B cell (primary cell): Measurements from ENCODE around the gene MRPL41. TPM values are rescaled to one million over a fixed set of nuclear protein-coding genes. Genes with fewer than 3 reads are reported as not detected.

Experiments
- ATAC-seq: fragments of 200-7000 bp; cut with Tn5 transposase; one replicate; pipeline ENCODE4 v1.10.0; 2021; ENCODE audit warnings: low read depth, mild to moderate bottlenecking, moderate number of reproducible peaks, moderate library complexity
- CTCF ChIA-PET: fragments of 350-600 bp; sonication (Branson Sonifier 250); formaldehyde crosslinking; loops from one replicate; lab custom pipeline; 2021; ENCODE audit warnings: antibody characterized with exemption, inconsistent platforms; lab: Charles Lee
- POLR2A ChIA-PET: fragments of 350-600 bp; sonication (Branson Sonifier 250); formaldehyde crosslinking; loops from one replicate; lab custom pipeline; 2021; ENCODE audit warnings: antibody characterized with exemption; lab: Charles Lee
- DNase-seq: peaks from one replicate; pipeline ENCODE4 v3.0.0; 2013
- H2AFZ ChIP-seq: 2 replicates; pipeline ENCODE4 v1.6.1; 2012; ENCODE audit warnings: mild to moderate bottlenecking, low read depth, low read length; ENCODE audit not compliant: insufficient read depth, poor library complexity, severe bottlenecking
- H3K27ac ChIP-seq, 2 donors: 1 replicate in 1 of 2; 2 replicates in 1 of 2; pipeline ENCODE4 v1.5.1; 2012 to 2013; ENCODE audit warnings: low read length in 2 of 2, mild to moderate bottlenecking in 2 of 2, moderate library complexity in 1 of 2
- H3K27me3 ChIP-seq, 4 experiments: fragments of 200-600 bp in 1 of 4; sonication (generic) in 1 of 4; replicated peaks in 1 of 4; 1 replicate in 2 of 4; 2 replicates in 2 of 4; pipeline versions ENCODE4 v1.6.1 to v1.7.0; 2013 to 2016; ENCODE audit warnings: low read length in 3 of 4, mild to moderate bottlenecking in 2 of 4, mixed read lengths in 1 of 4, moderate library complexity in 1 of 4; ENCODE audit not compliant: insufficient read depth in 4 of 4, control insufficient read depth in 3 of 4; ENCODE audit errors: control extremely low read depth in 1 of 4
- H3K36me3 ChIP-seq, 2 experiments: replicated peaks in 1 of 2; 1 replicate in 1 of 2; 2 replicates in 1 of 2; pipeline versions ENCODE4 v1.6.1 to v1.7.1; 2013; ENCODE audit warnings: low read length in 1 of 2; ENCODE audit not compliant: insufficient read depth in 2 of 2, control insufficient read depth in 1 of 2; ENCODE audit errors: control extremely low read depth in 1 of 2, extremely low read depth in 1 of 2
- H3K4me1 ChIP-seq, 2 donors: fragments of 200-600 bp in 1 of 2; sonication (generic) in 1 of 2; 1 replicate in 1 of 2; 2 replicates in 1 of 2; pipeline versions ENCODE4 v1.5.1 to v1.6.1; 2013 to 2017; ENCODE audit warnings: low read length in 2 of 2; ENCODE audit not compliant: control insufficient read depth in 2 of 2, insufficient read depth in 2 of 2
- H3K4me2 ChIP-seq: replicated peaks from 2 replicates; pipeline ENCODE3; 2012; ENCODE audit warnings: mild to moderate bottlenecking, low read depth, low read length; ENCODE audit not compliant: poor library complexity, severe bottlenecking
- H3K4me3 ChIP-seq, 5 experiments: fragments of 200-600 bp in 1 of 5; sonication (generic) in 1 of 5; 1 replicate in 3 of 5; 2 replicates in 2 of 5; pipeline versions ENCODE4 v1.5.1 to v1.7.0; 2011 to 2016; ENCODE audit warnings: low read length in 4 of 5, mild to moderate bottlenecking in 4 of 5, low read depth in 2 of 5, control low read depth in 1 of 5, moderate library complexity in 1 of 5; ENCODE audit not compliant: insufficient read depth in 1 of 5; ENCODE audit errors: control extremely low read depth in 1 of 5, extremely low read depth in 1 of 5
- H3K79me2 ChIP-seq: fragments of 200-600 bp; sonication (generic); one replicate; pipeline ENCODE4 v1.6.0; 2016; ENCODE audit warnings: low read length; ENCODE audit not compliant: control insufficient read depth, insufficient read depth
- H3K9ac ChIP-seq: fragments of 200-600 bp; sonication (generic); 2 replicates; pipeline ENCODE4 v1.6.1; 2017; ENCODE audit warnings: mild to moderate bottlenecking, low read length, moderate library complexity
- H3K9me3 ChIP-seq, 3 donors: one replicate each; pipeline versions ENCODE4 v1.6.1 to v1.7.1; 2013; ENCODE audit warnings: low read length in 2 of 3; ENCODE audit not compliant: control insufficient read depth in 2 of 3, insufficient read depth in 1 of 3; ENCODE audit errors: control extremely low read depth in 1 of 3
- H4K20me1 ChIP-seq: 2 replicates; pipeline ENCODE4 v1.6.0; 2012; ENCODE audit warnings: mild to moderate bottlenecking, low read length; ENCODE audit not compliant: insufficient read depth, control insufficient read depth, poor library complexity, severe bottlenecking
- H3K27ac Mint-ChIP-seq: one replicate; pipeline ENCODE4 v1.8.0; 2021; ENCODE audit warnings: mixed read lengths
- H3K27me3 Mint-ChIP-seq: one replicate; pipeline ENCODE4 v1.8.0; 2021; ENCODE audit warnings: mixed read lengths
- H3K4me1 Mint-ChIP-seq: one replicate; pipeline ENCODE4 v1.8.0; 2021; ENCODE audit warnings: mixed read lengths
- H3K4me3 Mint-ChIP-seq: one replicate; pipeline ENCODE4 v1.8.0; 2021; ENCODE audit warnings: mixed read lengths
- H3K9me3 Mint-ChIP-seq: one replicate; pipeline ENCODE4 v1.8.0; 2022; ENCODE audit warnings: mixed read lengths; ENCODE audit not compliant: insufficient read depth
- CTCF ChIP-seq: fragments of 200-600 bp; IDR thresholded peaks from one replicate; pipeline ENCODE4 v1.8.0; 2022; ENCODE audit warnings: antibody characterized with exemption, mild to moderate bottlenecking
- EZH2 ChIP-seq: IDR thresholded peaks from 2 replicates; pipeline ENCODE4 v1.6.1; 2012; ENCODE audit warnings: borderline replicate concordance, low read depth, mild to moderate bottlenecking, moderate library complexity, low read length; ENCODE audit not compliant: insufficient read depth, poor library complexity, severe bottlenecking
- WGBS: methylation state at CpG from one replicate; pipeline ENCODE4 v1.1.5; 2013; ENCODE audit warnings: missing lambda C conversion rate; ENCODE audit not compliant: insufficient coverage; 5-methylcytosine and 5-hydroxymethylcytosine counted together
- intact Hi-C: fragments of 100-400 bp; cut with micrococcal nuclease; formaldehyde crosslinking; loops from one replicate; pipeline ENCODE4 v1.10.0; 2022
- polyA plus RNA-seq: library from polyadenylated mRNA; depleted of rRNA; stranded (reverse); fragments of >200 nt; gene quantifications from 2 replicates; pipeline ENCODE4 v1.2.3, GENCODE V29; 2012
- total RNA-seq, 2 donors: library from RNA; stranded (reverse); fragments of 120-200 nt in 1 of 2; gene quantifications; 1 replicate in 1 of 2; 2 replicates in 1 of 2; pipeline versions ENCODE4 v1.2.3 to v1.2.4, GENCODE V29; 2013 to 2022

The MRPL41 gene
- total and polyA plus RNA-seq, 2 donors (not counting 1 experiment from before 2014, with no cell fraction given), result 59.2 to 70.9 TPM

DNA sequence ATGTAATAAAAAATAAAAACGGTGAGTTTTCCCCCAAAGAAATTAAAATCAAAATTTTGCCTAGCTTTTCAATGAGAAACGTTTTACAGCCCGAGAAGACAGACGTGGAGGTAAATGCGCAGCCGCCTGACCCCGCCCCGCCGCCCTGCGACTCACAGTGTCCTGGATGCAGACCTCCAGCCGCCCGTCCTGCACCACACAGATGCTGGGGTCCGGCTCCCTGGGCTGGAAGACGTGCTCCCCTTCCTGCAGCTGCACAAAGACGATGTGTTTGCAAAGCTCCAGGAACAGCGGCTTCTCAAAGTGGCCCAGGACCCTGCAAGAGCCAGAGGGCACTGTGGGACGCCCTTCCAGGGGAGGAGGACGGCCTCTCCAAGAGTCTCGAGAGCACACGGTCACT is 9.2 kb upstream of the MRPL41 start:
- 97% methylated on average over 16 of the region's 20 CpGs for WGBS
- no peak overlapping the region for H3K4me2 ChIP-seq
- no peak overlapping the region for H3K4me3 ChIP-seq
- Mint-ChIP-seq H3K27me3 (no peaks in the 10 kb centered on the region), H3K27ac (no peak overlapping the region), H3K4me3 (no peak overlapping the region), H3K9me3 (no peaks in the 10 kb centered on the region), H3K4me1 (peaks cover 17% of the 10 kb centered on the region)
- intact Hi-C loops, result no loop called here
- POLR2A ChIA-PET, result no interaction called here
- peaks cover 34% of the 10 kb centered on the region for H3K79me2 ChIP-seq
- H3K4me1 ChIP-seq, result peaks cover 0 to 20% of the 10 kb centered on the region in 2 donors
- H3K9me3 ChIP-seq, result peaks cover 0 to 12% (median 0%) of the 10 kb centered on the region in 3 donors
- H4K20me1 ChIP-seq, result peaks cover 10% of the 10 kb centered on the region
- no peak for ATAC-seq
- H3K27ac ChIP-seq, result no peak overlapping the region
- CTCF ChIA-PET, result no interaction called here
- TF ChIP-seq EZH2 (no peak), CTCF (no peak)
- no peak overlapping the region for H2AFZ ChIP-seq
- no peak overlapping the region for H3K9ac ChIP-seq
- no peak for DNase-seq
- peaks cover 0 to 24% of the 10 kb centered on the region in 2 experiments for H3K36me3 ChIP-seq
- no peaks in the 10 kb centered on the region for H3K27me3 ChIP-seq

DNA sequence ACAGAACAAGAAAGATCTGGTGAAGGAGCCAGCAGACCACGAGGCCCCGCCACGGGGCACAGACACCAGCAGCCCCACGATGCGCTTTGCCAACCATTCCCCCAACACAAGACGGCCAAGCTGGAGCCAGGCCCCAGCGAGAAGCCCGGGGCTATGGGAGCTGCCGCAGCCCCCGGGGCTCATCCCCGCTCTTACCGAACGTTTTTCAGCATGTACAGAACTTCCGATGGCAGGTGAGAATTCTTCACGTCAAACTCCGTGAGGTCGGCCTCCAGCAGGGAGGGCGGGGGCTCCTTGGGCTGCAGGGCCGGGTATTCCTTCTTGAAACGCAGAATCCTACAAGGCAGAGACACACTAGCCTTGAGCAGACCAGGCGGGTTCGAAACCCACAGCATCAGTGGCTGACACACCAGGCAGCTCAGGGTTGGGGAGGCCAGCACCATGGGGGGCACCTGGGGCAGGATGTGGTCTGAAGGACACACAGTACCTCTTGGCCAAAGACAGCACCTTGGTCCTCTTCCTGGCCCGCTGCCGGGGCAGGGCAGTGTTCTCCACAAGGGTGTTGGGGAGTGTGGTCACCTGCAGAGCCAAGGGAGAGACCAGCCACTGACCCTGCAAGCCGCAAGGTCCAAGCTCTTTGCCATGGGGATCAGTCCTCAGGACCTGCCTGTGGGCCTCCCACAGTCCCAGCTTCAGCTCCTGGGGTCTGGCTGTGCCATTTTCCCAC is 8.3 kb upstream of the MRPL41 start:
- 94% methylated on average over 25 of the region's 25 CpGs for WGBS

More for the DNA sequence above, 8.3 kb upstream of the MRPL41 start:
- no peak overlapping the region for H3K9ac ChIP-seq
- H4K20me1 ChIP-seq, result peaks cover 18% of the 10 kb centered on the region
- peaks cover 40% of the 10 kb centered on the region for H3K79me2 ChIP-seq
- TF ChIP-seq EZH2 (no peak), CTCF (no peak)
- peaks cover 0 to 5% (median 0%) of the 10 kb centered on the region in 3 donors for H3K9me3 ChIP-seq
- H3K27ac ChIP-seq, result no peak overlapping the region
- H3K4me2 ChIP-seq, result no peak overlapping the region
- H2AFZ ChIP-seq, result no peak overlapping the region
- no peak for DNase-seq
- Mint-ChIP-seq H3K4me1 (peaks cover 16% of the 10 kb centered on the region), H3K27ac (no peak overlapping the region), H3K4me3 (no peak overlapping the region), H3K27me3 (no peaks in the 10 kb centered on the region), H3K9me3 (no peaks in the 10 kb centered on the region)
- H3K36me3 ChIP-seq, result peaks cover 0 to 21% of the 10 kb centered on the region in 2 experiments
- no peak overlapping the region for H3K4me3 ChIP-seq
- ATAC-seq, result no peak
- intact Hi-C loops, result no loop called here
- H3K4me1 ChIP-seq, result peaks cover 8 to 25% of the 10 kb centered on the region in 2 donors
- ChIA-PET POLR2A (no interaction called here), CTCF (no interaction called here)
- no peaks in the 10 kb centered on the region for H3K27me3 ChIP-seq
